Heart left ventricle (tissue), 16 donors: ENCODE measurements around the gene NFE2L1. TPM values are rescaled to one million over a fixed set of nuclear protein-coding genes. Genes with fewer than 3 reads are reported as not detected.
"Not testable (repeated sequence)": the region's sequence is repeated elsewhere in the genome, so short reads cannot be mapped to it uniquely, and the experiment has no call there.

Experiments
- ATAC-seq, 4 donors: fragments of 200-7000 bp; cut with Tn5 transposase; one replicate each; pipeline ENCODE4 v1.9.1; 2020 to 2022; ENCODE audit warnings: moderate library complexity in 4 of 4, mild to moderate bottlenecking in 3 of 4, moderate number of reproducible peaks in 1 of 4
- DNase-seq, 5 donors: peaks; one replicate each; pipeline ENCODE4 v3.0.0-alpha.2; 2020
- H3K27ac ChIP-seq, 12 donors: fragments of 200-600 bp; sonication (generic) in 4 of 12; one replicate each; pipeline versions ENCODE4 v1.5.0 to v1.8.0; 2016 to 2022; ENCODE audit warnings: mild to moderate bottlenecking in 2 of 12
- H3K27me3 ChIP-seq, 9 donors: fragments of 200-600 bp; sonication (generic) in 2 of 9; one replicate each; pipeline versions ENCODE4 v1.5.1 to v1.8.0; 2016 to 2022; ENCODE audit warnings: mild to moderate bottlenecking in 3 of 9
- H3K36me3 ChIP-seq, 9 donors: fragments of 200-600 bp; sonication (generic) in 2 of 9; one replicate each; pipeline versions ENCODE4 v1.5.0 to v1.8.0; 2018 to 2022; ENCODE audit warnings: mild to moderate bottlenecking in 2 of 9
- H3K4me1 ChIP-seq, 12 donors: fragments of 200-600 bp; sonication (generic) in 4 of 12; one replicate each; pipeline versions ENCODE4 v1.5.0 to v1.8.0; 2016 to 2022; ENCODE audit warnings: mild to moderate bottlenecking in 3 of 12
- H3K4me3 ChIP-seq, 12 donors: fragments of 200-600 bp; sonication (generic) in 4 of 12; one replicate each; pipeline versions ENCODE4 v1.5.0 to v1.8.0; 2017 to 2022; ENCODE audit warnings: mild to moderate bottlenecking in 9 of 12, moderate library complexity in 4 of 12
- H3K9me3 ChIP-seq, 12 donors: fragments of 200-600 bp; sonication (generic) in 4 of 12; one replicate each; pipeline versions ENCODE4 v1.5.0 to v1.8.0; 2016 to 2022; ENCODE audit warnings: mild to moderate bottlenecking in 1 of 12
- POLR2A ChIP-seq, 2 donors: fragments of 450-650 bp; IDR thresholded peaks; one replicate each; pipeline ENCODE4 v1.6.1; 2017; ENCODE audit warnings: antibody characterized with exemption in 2 of 2, mild to moderate bottlenecking in 2 of 2, moderate library complexity in 2 of 2
- WGBS, 4 donors: extraction: QIAGEN DNeasy Blood & Tissue Kit in 2 of 4; methylation state at CpG; one replicate each; pipeline versions ENCODE4 v1.1.5 to v1.1.7; 2013 to 2018; 5-methylcytosine and 5-hydroxymethylcytosine counted together
- intact Hi-C, 10 donors: fragments of 100-400 bp; cut with DNase I; formaldehyde crosslinking; loops; one replicate each; pipeline versions ENCODE4 v1.11.1 to v1.14.2; 2022
- polyA plus RNA-seq, 2 donors: library from polyadenylated mRNA; stranded (reverse); fragments of 200-250 nt; gene quantifications; one replicate each; pipeline ENCODE4 v1.2.3, GENCODE V29; 2013
- total RNA-seq, 9 donors: library from RNA; depleted of rRNA in 2 of 9; stranded (reverse); fragments of >200 nt in 2 of 9; fragmentation: NEBNext Ultra II Directional in 3 of 9; extraction: Animal tissue kit (Norgen Biotek cat#: 25700) in 3 of 9; gene quantifications; one replicate each; pipeline versions ENCODE4 v1.1.0 to v1.2.4, GENCODE V29; 2016 to 2023
- TF ChIP-seq, protein P1 (sequence below), 12 donors: fragments of 200-600 bp; sonication (generic) in 4 of 12; IDR thresholded peaks; one replicate each; pipeline versions ENCODE4 v1.5.0 to v1.8.0; 2018 to 2022; ENCODE audit warnings: antibody characterized with exemption in 12 of 12, mild to moderate bottlenecking in 5 of 12
- donor health status: ischemic (EF 13 %, LVEDD 7.1; RV severe dilation, severe dysfunction).
- donor health status: healthy with polysubstance abuse.
- donor health status: DM: no; HTN: yes; CAD: no.
- donor health status: DM: no; HTN: no; CAD: no.
- donor health status: ischemic (EF 25% LVEDD 6.9; RV normal size, moderate dysfunction).
- donor health status: ischemic (EF 25% LVEDD 5.7; RV mildly dilated, moderate dysfunction).
- donor health status: healthy.
- donor health status: DM: yes; HTN: yes; CAD: no.
- donor health status: ischemic (EF 35%, LVEDD 5.7; RV mildly dilated, moderate dysfunction).
- donor health status: nonischemic (EF 11% LVEDD 7.7; RV severe dilation, severe dysfunction).
- donor health status: DM: yes; HTN: yes; CAD: no.
- donor health status: PGD.
- donor health status: ischemic (EF 29% LVEDD 5.4; RV normal size, mild dysfunction).
- donor health status: nonischemic (EF 23%, LVEDD 6.1; RV moderate dilation, normal function).

NFE2L1 gene
- total and polyA plus RNA-seq, 11 donors, result 254 to 1,055 (median 553) TPM

DNA sequence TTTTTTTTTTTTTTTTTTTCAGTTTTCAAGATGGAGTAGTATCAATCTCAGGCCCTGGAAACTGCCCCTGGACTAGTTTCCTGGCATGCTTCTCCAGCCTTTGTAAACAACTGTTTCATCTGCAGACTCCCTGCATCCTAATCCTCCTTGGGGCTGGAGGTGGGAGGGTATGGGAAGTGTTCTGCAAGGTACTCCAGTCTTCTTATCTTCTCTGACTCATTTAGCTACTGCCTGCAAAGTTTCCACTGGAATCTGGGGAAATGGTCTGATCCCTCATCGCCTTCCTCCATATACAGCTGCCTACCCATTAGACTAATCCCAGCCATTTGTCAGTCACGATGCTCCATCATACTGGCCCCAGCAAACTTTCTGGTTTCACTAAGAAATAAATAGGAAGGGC, 32.0 kb upstream of the NFE2L1 start:
- ATAC-seq, result no peak
- no peaks in the 10 kb centered on the region for H3K36me3 ChIP-seq
- 80 to 87% (median 83%) methylated on average over 2 of the region's 2 CpGs for WGBS, 4 donors
- no peaks in the 10 kb centered on the region for H3K9me3 ChIP-seq
- H3K27ac ChIP-seq, result no peak overlapping the region
- H3K4me3 ChIP-seq, result no peak overlapping the region
- peaks cover 0 to 24% (median 15%) of the 10 kb centered on the region in 9 donors for H3K27me3 ChIP-seq
- intact Hi-C loops, result loop anchor here in 6 of 10 donors (2.0 to 10.0 kb wide), 6 partner anchors 31 to 174 kb away; partner anchors contain the start of gene SCRN2 (in 3 of the 6)
- TF ChIP-seq POLR2A (IDR thresholded peaks at IDR 0.05), result no peak
- TF ChIP-seq, protein P1, sequence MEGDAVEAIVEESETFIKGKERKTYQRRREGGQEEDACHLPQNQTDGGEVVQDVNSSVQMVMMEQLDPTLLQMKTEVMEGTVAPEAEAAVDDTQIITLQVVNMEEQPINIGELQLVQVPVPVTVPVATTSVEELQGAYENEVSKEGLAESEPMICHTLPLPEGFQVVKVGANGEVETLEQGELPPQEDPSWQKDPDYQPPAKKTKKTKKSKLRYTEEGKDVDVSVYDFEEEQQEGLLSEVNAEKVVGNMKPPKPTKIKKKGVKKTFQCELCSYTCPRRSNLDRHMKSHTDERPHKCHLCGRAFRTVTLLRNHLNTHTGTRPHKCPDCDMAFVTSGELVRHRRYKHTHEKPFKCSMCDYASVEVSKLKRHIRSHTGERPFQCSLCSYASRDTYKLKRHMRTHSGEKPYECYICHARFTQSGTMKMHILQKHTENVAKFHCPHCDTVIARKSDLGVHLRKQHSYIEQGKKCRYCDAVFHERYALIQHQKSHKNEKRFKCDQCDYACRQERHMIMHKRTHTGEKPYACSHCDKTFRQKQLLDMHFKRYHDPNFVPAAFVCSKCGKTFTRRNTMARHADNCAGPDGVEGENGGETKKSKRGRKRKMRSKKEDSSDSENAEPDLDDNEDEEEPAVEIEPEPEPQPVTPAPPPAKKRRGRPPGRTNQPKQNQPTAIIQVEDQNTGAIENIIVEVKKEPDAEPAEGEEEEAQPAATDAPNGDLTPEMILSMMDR (IDR thresholded peaks at IDR 0.05), result no peak
- DNase-seq, result peak in 1 of 5 donors; percentile 1
- H3K4me1 ChIP-seq, result peaks cover 0 to 28% (median 7%) of the 10 kb centered on the region in 12 donors

GRCh38 chr17:48017817-48018158, 30.4 kb upstream of the NFE2L1 start:
- intact Hi-C loops, result loop anchor here in 9 of 10 donors (1.0 to 10.0 kb wide), 13 partner anchors 33 to 177 kb away; partner anchors contain the start of gene SCRN2 (in 5 of the 9)
- Histone ChIP-seq H3K4me1 (peaks cover 0 to 13% (median 0%) of the 10 kb centered on the region in 12 donors), H3K27me3 (peaks cover 0 to 15% (median 4%) of the 10 kb centered on the region in 9 donors)
- 82 to 89% (median 85%) methylated on average over 4 of the region's 4 CpGs for WGBS, 4 donors
- peak in 1 of 5 donors; percentile 6 for DNase-seq
- not testable (repeated sequence) for H3K9me3 ChIP-seq, H3K27ac ChIP-seq, H3K36me3 ChIP-seq, H3K4me3 ChIP-seq, ATAC-seq

- H3K27ac ChIP-seq, result no peak overlapping the region
- peaks cover 6 to 51% (median 37%) of the 10 kb centered on the region in 12 donors for H3K4me1 ChIP-seq
- peaks cover 0 to 27% (median 0%) of the 10 kb centered on the region in 9 donors for H3K27me3 ChIP-seq
- intact Hi-C loops, result loop anchor here in 4 of 10 donors (5.0 to 10.0 kb wide), 2 partner anchors 180 to 593 kb away; partner anchors contain the start of genes HOXB7 (in 3 of the 4), HOXB8 (in 3 of the 4) and SCRN2 (in 1 of the 4)
- ATAC-seq (no peak), DNase-seq (no peak)
- no peaks in the 10 kb centered on the region for H3K36me3 ChIP-seq
- no peak overlapping the region for H3K4me3 ChIP-seq
- no peak for TF ChIP-seq POLR2A (IDR thresholded peaks at IDR 0.05)
- TF ChIP-seq, protein P1 (IDR thresholded peaks at IDR 0.05), result no peak
- H3K9me3 ChIP-seq, result no peaks in the 10 kb centered on the region
- WGBS, 4 donors, result 66 to 74% (median 68%) methylated on average over 5 of the region's 5 CpGs
Measured at GRCh38 chr17:48021934-48022333, 26.2 kb upstream of the NFE2L1 start.

DNA sequence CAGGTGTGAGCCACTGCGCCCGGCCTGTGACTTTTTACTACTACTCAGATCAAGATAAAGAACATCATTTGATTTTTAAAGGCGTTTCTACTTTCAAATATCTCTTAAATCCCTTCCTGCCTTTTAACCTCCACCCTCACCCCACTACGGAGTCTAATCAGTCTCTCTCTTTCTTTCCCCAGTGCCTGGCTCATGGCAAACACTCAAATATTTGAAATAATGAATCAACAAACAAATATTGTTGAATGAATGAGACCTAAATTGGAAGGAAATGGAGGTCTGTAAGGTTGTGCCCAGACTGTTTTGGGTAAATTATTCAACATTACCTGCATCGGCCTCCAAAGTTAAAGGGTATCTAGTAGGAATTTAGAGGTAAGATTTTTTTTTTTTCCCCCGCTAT, 25.3 kb upstream of the NFE2L1 start:
- WGBS, 4 donors, result 59 to 66% (median 62%) methylated on average over 6 of the region's 6 CpGs

More for the DNA sequence above, 25.3 kb upstream of the NFE2L1 start:
- TF ChIP-seq, protein P1 (IDR thresholded peaks at IDR 0.05), result no peak
- no peak for TF ChIP-seq POLR2A (IDR thresholded peaks at IDR 0.05)
- peaks cover 0 to 27% (median 0%) of the 10 kb centered on the region in 9 donors for H3K27me3 ChIP-seq
- DNase-seq, result no peak
- H3K4me1 ChIP-seq, result peaks cover 6 to 44% (median 38%) of the 10 kb centered on the region in 12 donors
- ATAC-seq, result no peak
- H3K4me3 ChIP-seq, result peak overlapping the region in 3 of 12 donors; percentile 55 to 64 (median 61)
- peak overlapping the region in 3 of 12 donors; percentile 81 to 87 (median 82) for H3K27ac ChIP-seq
- H3K36me3 ChIP-seq, result no peaks in the 10 kb centered on the region
- intact Hi-C loops, result loop anchor here in 4 of 10 donors (5.0 to 10.0 kb wide), 2 partner anchors 181 to 592 kb away; partner anchors contain the start of genes HOXB7 (in 3 of the 4), HOXB8 (in 3 of the 4) and SCRN2 (in 1 of the 4)
- H3K9me3 ChIP-seq, result no peaks in the 10 kb centered on the region
